GM12874 (cell line): Measurements from ENCODE around the gene DEDD.

Source experiments
- CTCF ChIP-seq: IDR thresholded peaks from 2 replicates; pipeline ENCODE4 v1.5.1; 2011; ENCODE audit warnings: low read depth, mild to moderate bottlenecking, control low read depth, low read length, moderate library complexity; ENCODE audit not compliant: insufficient read depth

Gene DEDD

DNA sequence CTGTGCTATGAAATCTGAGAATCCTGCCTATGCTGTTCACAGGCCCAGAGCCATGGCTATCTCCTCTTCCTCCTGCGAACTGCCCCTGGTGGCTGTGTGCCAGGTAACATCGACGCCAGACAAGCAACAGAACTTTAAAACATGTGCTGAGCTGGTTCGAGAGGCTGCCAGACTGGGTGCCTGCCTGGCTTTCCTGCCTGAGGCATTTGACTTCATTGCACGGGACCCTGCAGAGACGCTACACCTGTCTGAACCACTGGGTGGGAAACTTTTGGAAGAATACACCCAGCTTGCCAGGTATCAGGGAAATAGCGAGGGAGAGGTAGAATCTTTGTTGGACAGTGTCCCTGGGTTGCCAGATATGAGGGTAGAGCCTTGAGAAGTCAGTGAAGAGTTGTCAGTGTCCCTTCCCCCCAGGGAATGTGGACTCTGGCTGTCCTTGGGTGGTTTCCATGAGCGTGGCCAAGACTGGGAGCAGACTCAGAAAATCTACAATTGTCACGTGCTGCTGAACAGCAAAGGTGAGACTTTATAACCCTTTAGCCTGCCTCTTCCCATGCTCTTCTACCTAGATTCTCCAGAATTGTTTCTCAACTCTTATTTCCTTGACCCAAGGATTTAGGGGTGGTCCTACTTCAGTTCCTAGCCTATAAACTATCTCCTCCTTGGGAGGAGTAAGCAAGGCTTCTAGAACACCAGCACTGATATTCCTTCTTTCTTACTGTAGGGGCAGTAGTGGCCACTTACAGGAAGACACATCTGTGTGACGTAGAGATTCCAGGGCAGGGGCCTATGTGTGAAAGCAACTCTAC lies 13.2 kb downstream of the DEDD start:
- peak; percentile 43 for TF ChIP-seq CTCF

- no peak for TF ChIP-seq CTCF
Measured at GRCh38 chr1:161117759-161118581, 14.5 kb downstream of the DEDD start, which contains the start of the genes NIT1 and PFDN2. Gene NIT1 (plus strand): TSS chr1:161118105. CDS start chr1:161118177, 72 bp downstream. Gene PFDN2 (minus strand): TSS chr1:161118037. CDS start chr1:161118026, 11 bp downstream.

- no peak for TF ChIP-seq CTCF
Measured at GRCh38 chr1:161115132-161115711, 17.2 kb downstream of the DEDD start.

DNA sequence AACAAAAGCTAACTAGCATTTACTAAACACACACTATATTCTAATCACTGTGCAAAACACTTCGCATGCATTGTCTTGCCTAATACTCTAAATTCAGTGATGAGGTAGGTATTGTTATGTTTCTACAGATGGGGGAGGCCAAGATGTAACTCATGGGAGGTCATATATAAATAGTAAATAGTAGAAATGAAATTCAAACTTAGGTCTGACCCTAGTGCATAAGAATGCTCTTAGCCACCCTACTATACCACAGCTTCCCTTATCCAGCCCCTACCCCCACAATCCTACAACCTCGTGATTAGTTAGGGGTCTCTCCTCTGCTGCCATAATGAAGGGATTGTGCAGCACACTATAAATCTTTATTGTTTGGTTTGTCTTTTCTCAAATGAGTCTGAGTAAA lies 17.9 kb downstream of the DEDD start:
- TF ChIP-seq CTCF: no peak

- TF ChIP-seq CTCF: no peak
Measured at GRCh38 chr1:161113915-161114314, 18.6 kb downstream of the DEDD start.

GRCh38 chr1:161111527-161111926 lies 20.9 kb downstream of the DEDD start:
- TF ChIP-seq CTCF: no peak

DNA sequence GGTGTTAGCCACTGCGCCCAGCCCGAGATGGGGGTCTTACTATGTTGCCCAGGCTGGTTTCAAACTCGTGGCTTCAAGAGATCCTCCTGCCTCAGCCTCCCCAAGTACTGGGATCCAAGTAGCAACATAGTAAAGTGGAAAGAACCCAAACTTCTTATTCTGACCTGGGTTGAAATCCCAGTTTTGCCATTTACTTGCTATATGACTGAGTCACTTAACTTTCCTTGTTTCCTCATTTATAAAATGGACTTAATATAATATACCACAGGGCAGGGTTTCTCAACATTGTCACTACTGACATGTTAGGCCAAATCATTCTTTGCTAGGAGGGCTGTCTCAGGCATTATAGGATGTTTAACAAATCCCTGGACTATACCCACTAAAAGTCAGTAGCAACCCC lies 21.4 kb downstream of the DEDD start:
- no peak for TF ChIP-seq CTCF
